HG03159 (cell line): ENCODE data around the gene VASH2.
"Not testable (repeated sequence)": the region's sequence is repeated elsewhere in the genome, so short reads cannot be mapped to it uniquely, and the experiment has no call there.

ENCODE experiments used
- ATAC-seq: cut with Tn5 transposase; IDR thresholded peaks from one replicate; pipeline ENCODE4 v1.9.1; 2021; ENCODE audit warnings: mild to moderate bottlenecking, moderate library complexity; ENCODE audit not compliant: unreplicated experiment

VASH2 gene

GRCh38 chr1:212977781-212978645 is 27.7 kb downstream of the VASH2 start:
- ATAC-seq = no peak

- peak; percentile 49 for ATAC-seq
Observed at GRCh38 chr1:212979340-212980122, 29.2 kb downstream of the VASH2 start.

GRCh38 chr1:212980123-212980785 is 29.9 kb downstream of the VASH2 start:
- ATAC-seq = no peak

- no peak for ATAC-seq
Observed at GRCh38 chr1:212981025-212981495, 30.7 kb downstream of the VASH2 start.

GRCh38 chr1:212981571-212982328 is 31.4 kb downstream of the VASH2 start:
- ATAC-seq = peak; percentile 60

GRCh38 chr1:212982430-212983152 is 32.2 kb downstream of the VASH2 start:
- ATAC-seq = no peak

- ATAC-seq = no peak
Observed at GRCh38 chr1:212983482-212983881, 33.1 kb downstream of the VASH2 start.

- no peak for ATAC-seq
Observed at GRCh38 chr1:212984522-212985291, 34.4 kb downstream of the VASH2 start.

GRCh38 chr1:212986551-212986950 is 36.2 kb downstream of the VASH2 start:
- no peak for ATAC-seq

GRCh38 chr1:212987702-212988322 is 37.5 kb downstream of the VASH2 start:
- no peak for ATAC-seq

GRCh38 chr1:212990276-212990675 is 39.9 kb downstream of the VASH2 start:
- ATAC-seq = no peak

GRCh38 chr1:212993960-212994359 is 43.6 kb downstream of the VASH2 start:
- ATAC-seq = not testable (repeated sequence)

- no peak for ATAC-seq
Observed at GRCh38 chr1:212994926-212995325, 44.6 kb downstream of the VASH2 start.

- ATAC-seq = no peak
Observed at GRCh38 chr1:213003256-213003655, 52.9 kb downstream of the VASH2 start.

- ATAC-seq = no peak
Observed at GRCh38 chr1:213008564-213008963, 58.2 kb downstream of the VASH2 start.

- no peak for ATAC-seq
Observed at GRCh38 chr1:213014642-213015041, 64.3 kb downstream of the VASH2 start.

- peak; percentile 96 for ATAC-seq
Observed at GRCh38 chr1:213015099-213016050, 65.0 kb downstream of the VASH2 start, which contains the start of gene ANGEL2. Gene ANGEL2, minus strand, starts transcription at chr1:213015867. Its CDS starts 196 bp downstream, at chr1:213015671.
